IMR-90 (cell line): ENCODE measurements around the gene HEXIM1. TPM values are rescaled to one million over a fixed set of nuclear protein-coding genes. Genes with fewer than 3 reads are reported as not detected.

Experiments used
- ATAC-seq: fragments of 200-7000 bp; cut with Tn5 transposase; 2 replicates; pipeline ENCODE4 v1.9.1; 2020; ENCODE audit warnings: low read depth, mild to moderate bottlenecking, moderate library complexity
- BruUV-seq: library from RNA; stranded (reverse); fragments of 400-500 nt; replicated peaks from 2 replicates; lab custom pipeline; 2021; lab: Mats Ljungman, UMichigan
- CTCF ChIA-PET: fragments of 300-600 bp; formaldehyde crosslinking; extraction: SDS; loops from one replicate; lab custom pipeline; 2021; ENCODE audit warnings: antibody characterized with exemption; lab: Yijun Ruan, JAX
- POLR2A ChIA-PET: fragments of 300-600 bp; sonication (Branson Sonifier 250); formaldehyde crosslinking; loops from one replicate; lab custom pipeline; 2022; ENCODE audit warnings: antibody characterized with exemption; ENCODE audit not compliant: unreplicated experiment; lab: Charles Lee
- DNase-seq: peaks from one replicate; pipeline ENCODE4 v3.0.0; 2013
- H2AFZ ChIP-seq: replicated peaks from 2 replicates; pipeline ENCODE3; 2013; ENCODE audit warnings: low read length, mild to moderate bottlenecking; ENCODE audit not compliant: poor library complexity
- H2AK5ac ChIP-seq: 2 replicates; pipeline ENCODE4 v1.6.1; 2013; ENCODE audit warnings: low read depth, low read length, inconsistent platforms
- H2AK9ac ChIP-seq: replicated peaks from 2 replicates; pipeline ENCODE3; 2013; ENCODE audit warnings: mild to moderate bottlenecking, low read depth, low read length, moderate library complexity; ENCODE audit not compliant: poor library complexity
- H2BK120ac ChIP-seq: 2 replicates; pipeline ENCODE4 v1.6.1; 2013; ENCODE audit warnings: low read depth, low read length, inconsistent platforms
- H2BK15ac ChIP-seq: 3 replicates; pipeline ENCODE4 v1.6.1; 2013; ENCODE audit warnings: low read depth, low read length, inconsistent platforms
- H2BK20ac ChIP-seq: 2 replicates; pipeline ENCODE4 v1.6.1; 2013; ENCODE audit warnings: low read depth, mild to moderate bottlenecking, inconsistent platforms, low read length, moderate library complexity
- H2BK5ac ChIP-seq: 2 replicates; pipeline ENCODE4 v1.6.1; 2013; ENCODE audit warnings: mild to moderate bottlenecking, low read depth, low read length, inconsistent platforms; ENCODE audit not compliant: poor library complexity, severe bottlenecking
- H3K14ac ChIP-seq: replicated peaks from 2 replicates; pipeline ENCODE4 v1.6.1; 2013; ENCODE audit warnings: low read depth, low read length, inconsistent platforms
- H3K18ac ChIP-seq: 2 replicates; pipeline ENCODE4 v1.6.1; 2013; ENCODE audit warnings: low read depth, low read length, control low read depth
- H3K23ac ChIP-seq: 2 replicates; pipeline ENCODE4 v1.6.1; 2013; ENCODE audit warnings: low read depth, low read length, inconsistent platforms
- H3K27ac ChIP-seq: 2 replicates; pipeline ENCODE4 v1.5.1; 2013; ENCODE audit warnings: mild to moderate bottlenecking, control low read depth, low read length; ENCODE audit not compliant: insufficient read depth
- H3K27me3 ChIP-seq: 2 replicates; pipeline ENCODE4 v1.6.1; 2013; ENCODE audit warnings: low read length; ENCODE audit not compliant: control insufficient read depth, insufficient read depth
- H3K36me3 ChIP-seq: 2 replicates; pipeline ENCODE4 v1.6.1; 2013; ENCODE audit warnings: low read length, mixed read lengths; ENCODE audit not compliant: control insufficient read depth, insufficient read depth
- H3K4ac ChIP-seq: 2 replicates; pipeline ENCODE4 v1.6.1; 2013; ENCODE audit warnings: low read depth, low read length, inconsistent platforms
- H3K4me1 ChIP-seq: 2 replicates; pipeline ENCODE4 v1.6.1; 2013; ENCODE audit warnings: low read length, mixed read lengths; ENCODE audit not compliant: control insufficient read depth, insufficient read depth
- H3K4me2 ChIP-seq: 2 replicates; pipeline ENCODE4 v1.6.1; 2013; ENCODE audit warnings: low read depth, mild to moderate bottlenecking, control low read depth, low read length, moderate library complexity
- H3K4me3 ChIP-seq: 2 replicates; pipeline ENCODE4 v1.5.1; 2013; ENCODE audit warnings: low read depth, mild to moderate bottlenecking, control low read depth, low read length, moderate library complexity; ENCODE audit not compliant: insufficient read depth
- H3K56ac ChIP-seq: 2 replicates; pipeline ENCODE4 v1.6.1; 2013; ENCODE audit warnings: low read length, inconsistent platforms; ENCODE audit not compliant: insufficient read depth; ENCODE audit errors: extremely low read depth
- H3K79me1 ChIP-seq, 2 experiments: 2 replicates each; pipeline ENCODE4 v1.6.1; 2013; ENCODE audit warnings: low read length in 2 of 2, inconsistent platforms in 1 of 2, low read depth in 1 of 2
- H3K9ac ChIP-seq: 2 replicates; pipeline ENCODE4 v1.6.1; 2013; ENCODE audit warnings: low read depth, low read length, control low read depth
- H3K9me1 ChIP-seq: 2 replicates; pipeline ENCODE4 v1.6.1; 2013; ENCODE audit warnings: low read length, inconsistent platforms; ENCODE audit not compliant: insufficient read depth
- H3K9me3 ChIP-seq: 2 replicates; pipeline ENCODE4 v1.6.1; 2013; ENCODE audit warnings: low read length; ENCODE audit not compliant: control insufficient read depth, insufficient read depth
- H4K20me1 ChIP-seq: 2 replicates; pipeline ENCODE4 v1.6.1; 2013; ENCODE audit warnings: low read length, inconsistent platforms; ENCODE audit not compliant: insufficient read depth
- H4K5ac ChIP-seq: 2 replicates; pipeline ENCODE4 v1.6.1; 2013; ENCODE audit warnings: mild to moderate bottlenecking, low read depth, low read length, control low read depth
- H4K8ac ChIP-seq, 2 experiments: 2 replicates each; pipeline ENCODE4 v1.6.1; 2013; ENCODE audit warnings: low read depth in 2 of 2, low read length in 2 of 2, control low read depth in 1 of 2, inconsistent platforms in 1 of 2
- H4K91ac ChIP-seq: 2 replicates; pipeline ENCODE4 v1.6.1; 2013; ENCODE audit warnings: low read depth, low read length, inconsistent platforms; ENCODE audit not compliant: insufficient read depth
- BHLHE40 ChIP-seq: fragments of 150-350 bp; IDR thresholded peaks from 2 replicates; pipeline ENCODE4 v1.6.1; 2016; ENCODE audit warnings: mild to moderate bottlenecking, low read depth, low read length
- ELK1 ChIP-seq: fragments of 150-350 bp; IDR thresholded peaks from 2 replicates; pipeline ENCODE4 v1.6.1; 2016; ENCODE audit warnings: low read depth, mild to moderate bottlenecking, low read length, moderate library complexity, borderline replicate concordance
- FOS ChIP-seq: fragments of 150-350 bp; IDR thresholded peaks from 2 replicates; pipeline ENCODE4 v1.6.1; 2016; ENCODE audit warnings: low read depth, low read length
- MAFK ChIP-seq: IDR thresholded peaks from 2 replicates; pipeline ENCODE4 v1.6.1; 2012; ENCODE audit warnings: low read depth, low read length, improper control_type of control experiment
- MAZ ChIP-seq: IDR thresholded peaks from 2 replicates; pipeline ENCODE4 v1.6.1; 2012; ENCODE audit warnings: low read depth, mild to moderate bottlenecking, low read length, improper control_type of control experiment, moderate library complexity, borderline replicate concordance
- MXI1 ChIP-seq: IDR thresholded peaks from 2 replicates; pipeline ENCODE4 v1.6.1; 2012; ENCODE audit warnings: low read depth, mild to moderate bottlenecking, low read length, moderate library complexity, borderline replicate concordance
- SMC3 ChIP-seq: fragments of 150-350 bp; IDR thresholded peaks from 2 replicates; pipeline ENCODE4 v1.6.1; 2016; ENCODE audit warnings: low read depth, mild to moderate bottlenecking, antibody characterized with exemption, low read length, moderate library complexity
- WGBS, 2 experiments: methylation state at CpG; one replicate each; pipeline versions ENCODE4 v1.1.5 to v1.1.7; 2013; ENCODE audit warnings: missing lambda C conversion rate in 2 of 2; ENCODE audit not compliant: insufficient read length in 1 of 2; ENCODE audit errors: extremely low coverage in 2 of 2; 5-methylcytosine and 5-hydroxymethylcytosine counted together
- dilution Hi-C: fragments of 300-500 bp; cut with HindIII; formaldehyde crosslinking; loops from one replicate; pipeline ENCODE4 v1.14.3; 2018; ENCODE audit warnings: low sequenced_read_pairs; ENCODE audit not compliant: unreplicated experiment
- in situ Hi-C: fragments of 300-500 bp; cut with MboI; formaldehyde crosslinking; loops from 3 replicates; pipeline ENCODE4 v1.14.3; 2019; ENCODE audit warnings: low sequenced_read_pairs, inconsistent platforms, mixed read lengths
- intact Hi-C: fragments of 100-400 bp; cut with micrococcal nuclease; formaldehyde crosslinking; loops from 2 replicates; pipeline ENCODE4 v1.10.0; 2022
- polyA plus RNA-seq, 3 experiments: library from polyadenylated mRNA; depleted of rRNA; stranded (reverse); fragments of >200 nt; gene quantifications; 2 replicates each; pipeline ENCODE4 v1.2.3, GENCODE V29; 2012; ENCODE audit warnings: low replicate concordance in 1 of 3
- total RNA-seq: library from RNA; depleted of rRNA; stranded (reverse); fragments of >200 nt; gene quantifications from 2 replicates; pipeline ENCODE4 v1.2.3, GENCODE V29; 2012
- TF ChIP-seq, protein P1 (sequence below): conservative IDR thresholded peaks from 2 replicates; pipeline ENCODE4 v1.5.1; 2012; ENCODE audit warnings: mild to moderate bottlenecking, low read depth, low read length, improper control_type of control experiment

Gene HEXIM1
- total and polyA plus RNA-seq, 2 of the 4 experiments (the other 2 are of a cell fraction), result 5.9 to 14.5 TPM

- intact Hi-C loops, result no loop called here
- H3K27ac ChIP-seq, result no peak overlapping the region
- no peak overlapping the region for H4K8ac ChIP-seq
- H3K14ac ChIP-seq, result no peak overlapping the region
- H4K91ac ChIP-seq, result no peak overlapping the region
- CTCF ChIA-PET, result no interaction called here
- POLR2A ChIA-PET, result no interaction called here
- TF ChIP-seq, protein P1, sequence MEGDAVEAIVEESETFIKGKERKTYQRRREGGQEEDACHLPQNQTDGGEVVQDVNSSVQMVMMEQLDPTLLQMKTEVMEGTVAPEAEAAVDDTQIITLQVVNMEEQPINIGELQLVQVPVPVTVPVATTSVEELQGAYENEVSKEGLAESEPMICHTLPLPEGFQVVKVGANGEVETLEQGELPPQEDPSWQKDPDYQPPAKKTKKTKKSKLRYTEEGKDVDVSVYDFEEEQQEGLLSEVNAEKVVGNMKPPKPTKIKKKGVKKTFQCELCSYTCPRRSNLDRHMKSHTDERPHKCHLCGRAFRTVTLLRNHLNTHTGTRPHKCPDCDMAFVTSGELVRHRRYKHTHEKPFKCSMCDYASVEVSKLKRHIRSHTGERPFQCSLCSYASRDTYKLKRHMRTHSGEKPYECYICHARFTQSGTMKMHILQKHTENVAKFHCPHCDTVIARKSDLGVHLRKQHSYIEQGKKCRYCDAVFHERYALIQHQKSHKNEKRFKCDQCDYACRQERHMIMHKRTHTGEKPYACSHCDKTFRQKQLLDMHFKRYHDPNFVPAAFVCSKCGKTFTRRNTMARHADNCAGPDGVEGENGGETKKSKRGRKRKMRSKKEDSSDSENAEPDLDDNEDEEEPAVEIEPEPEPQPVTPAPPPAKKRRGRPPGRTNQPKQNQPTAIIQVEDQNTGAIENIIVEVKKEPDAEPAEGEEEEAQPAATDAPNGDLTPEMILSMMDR, result no peak
- TF ChIP-seq MAZ (no peak), ELK1 (no peak), BHLHE40 (no peak), MXI1 (no peak), FOS (no peak), SMC3 (no peak), MAFK (no peak)
- in situ Hi-C loops, result no loop called here
- no peak overlapping the region for H3K23ac ChIP-seq
- H2AK9ac ChIP-seq, result no peak overlapping the region
- no peaks in the 10 kb centered on the region for H3K27me3 ChIP-seq
- no peak overlapping the region for H4K5ac ChIP-seq
- no peak for DNase-seq
- no peak overlapping the region for H3K4me3 ChIP-seq
- no peak overlapping the region for H2AFZ ChIP-seq
- no peaks in the 10 kb centered on the region for H4K20me1 ChIP-seq
- H3K4ac ChIP-seq, result no peak overlapping the region
- H2BK120ac ChIP-seq, result no peak overlapping the region
- ATAC-seq, result no peak
- no peak overlapping the region for H3K4me2 ChIP-seq
- no TSS peak for BruUV-seq
- no peak overlapping the region for H2BK15ac ChIP-seq
- H3K79me1 ChIP-seq, result peaks cover 27 to 38% of the 10 kb centered on the region in 2 experiments
- dilution Hi-C loops, result no loop called here
- H3K9me3 ChIP-seq, result no peaks in the 10 kb centered on the region
- H3K4me1 ChIP-seq, result peaks cover 23% of the 10 kb centered on the region
- WGBS, 2 experiments, result 87% methylated on average over 3 of the region's 8 CpGs; no CpG with 5 or more reads in 1 of the 2 experiments
- H2BK20ac ChIP-seq, result no peak overlapping the region
- H3K9ac ChIP-seq, result no peak overlapping the region
- no peak overlapping the region for H2BK5ac ChIP-seq
- peaks cover 21% of the 10 kb centered on the region for H3K9me1 ChIP-seq
- no peak overlapping the region for H3K18ac ChIP-seq
- H3K36me3 ChIP-seq, result peaks cover 24% of the 10 kb centered on the region; the same call in 1 of the 2 replicates
- no peak overlapping the region for H3K56ac ChIP-seq
- no peak overlapping the region; the same call in 1 of the 2 replicates for H2AK5ac ChIP-seq
These were observed 28.3 kb upstream of the HEXIM1 start for GRCh38 chr17:45119964-45120363.
